GM19035 (cell line): ENCODE data around the gene ZNF423.

Experiments used
- ATAC-seq: cut with Tn5 transposase; IDR thresholded peaks from one replicate; pipeline ENCODE4 v1.9.1; 2021; ENCODE audit not compliant: unreplicated experiment

Gene ZNF423

GRCh38 chr16:49727611-49728010, 128.3 kb downstream of the ZNF423 start:
- ATAC-seq, result no peak

- ATAC-seq, result no peak
Observed at GRCh38 chr16:49726155-49726554, 129.8 kb downstream of the ZNF423 start.

GRCh38 chr16:49725651-49726050, 130.3 kb downstream of the ZNF423 start:
- no peak for ATAC-seq

GRCh38 chr16:49724774-49725173, 131.1 kb downstream of the ZNF423 start:
- ATAC-seq, result no peak

GRCh38 chr16:49723310-49723709, 132.6 kb downstream of the ZNF423 start:
- no peak for ATAC-seq

- ATAC-seq, result no peak
Observed at GRCh38 chr16:49720225-49720624, 135.7 kb downstream of the ZNF423 start.

GRCh38 chr16:49717689-49718088, 138.2 kb downstream of the ZNF423 start:
- no peak for ATAC-seq

GRCh38 chr16:49716339-49716934, 139.5 kb downstream of the ZNF423 start:
- ATAC-seq, result no peak

- ATAC-seq, result no peak
Observed at GRCh38 chr16:49713770-49714169, 142.1 kb downstream of the ZNF423 start.

- ATAC-seq, result no peak
Observed at GRCh38 chr16:49712542-49712941, 143.4 kb downstream of the ZNF423 start.

- ATAC-seq, result no peak
Observed at GRCh38 chr16:49712106-49712505, 143.8 kb downstream of the ZNF423 start.

- no peak for ATAC-seq
Observed at GRCh38 chr16:49709057-49709456, 146.9 kb downstream of the ZNF423 start.

GRCh38 chr16:49708491-49708890, 147.4 kb downstream of the ZNF423 start:
- ATAC-seq, result no peak

- ATAC-seq, result no peak
Observed at GRCh38 chr16:49706620-49707355, 149.1 kb downstream of the ZNF423 start.

GRCh38 chr16:49704586-49705155, 151.2 kb downstream of the ZNF423 start:
- ATAC-seq, result no peak

GRCh38 chr16:49703483-49703882, 152.4 kb downstream of the ZNF423 start:
- ATAC-seq, result no peak

- no peak for ATAC-seq
Observed at GRCh38 chr16:49701789-49702494, 154.0 kb downstream of the ZNF423 start.

GRCh38 chr16:49701065-49701685, 154.7 kb downstream of the ZNF423 start:
- no peak for ATAC-seq

GRCh38 chr16:49700251-49701064, 155.5 kb downstream of the ZNF423 start:
- no peak for ATAC-seq

- no peak for ATAC-seq
Observed at GRCh38 chr16:49699841-49700175, 156.1 kb downstream of the ZNF423 start.
